Immature natural killer cell (primary cell): ENCODE measurements around the gene DIP2B. TPM values are rescaled to one million over a fixed set of nuclear protein-coding genes. Genes with fewer than 3 reads are reported as not detected.
"Not testable (repeated sequence)": the region's sequence is repeated elsewhere in the genome, so short reads cannot be mapped to it uniquely, and the experiment has no call there.

Source experiments
- DNase-seq, 3 donors: peaks; one replicate each; pipeline ENCODE4 v3.0.0; 2022; ENCODE audit warnings: mixed read lengths in 1 of 3
- H3K27ac Mint-ChIP-seq, 6 donors: one replicate each; pipeline ENCODE4 v1.8.0; 2020; ENCODE audit warnings: mixed read lengths in 6 of 6, mild to moderate bottlenecking in 5 of 6, inconsistent platforms in 4 of 6, moderate library complexity in 3 of 6
- H3K27me3 Mint-ChIP-seq, 3 donors: one replicate each; pipeline ENCODE4 v1.8.0; 2020 to 2021; ENCODE audit warnings: low read depth in 3 of 3, mild to moderate bottlenecking in 3 of 3, mixed read lengths in 3 of 3, moderate library complexity in 3 of 3, inconsistent platforms in 1 of 3
- H3K36me3 Mint-ChIP-seq, 3 donors: one replicate each; pipeline ENCODE4 v1.8.0; 2020; ENCODE audit warnings: mixed read lengths in 3 of 3, inconsistent platforms in 2 of 3, mild to moderate bottlenecking in 2 of 3
- H3K4me1 Mint-ChIP-seq, 2 donors: one replicate each; pipeline ENCODE4 v1.8.0; 2020; ENCODE audit warnings: inconsistent platforms in 2 of 2, mild to moderate bottlenecking in 2 of 2, mixed read lengths in 2 of 2, moderate library complexity in 1 of 2
- H3K4me3 Mint-ChIP-seq, 5 donors: one replicate each; pipeline ENCODE4 v1.8.0; 2020; ENCODE audit warnings: mild to moderate bottlenecking in 5 of 5, mixed read lengths in 5 of 5, inconsistent platforms in 3 of 5, moderate library complexity in 3 of 5
- H3K9me3 Mint-ChIP-seq, 6 donors: one replicate each; pipeline ENCODE4 v1.8.0; 2020; ENCODE audit warnings: mild to moderate bottlenecking in 6 of 6, mixed read lengths in 6 of 6, inconsistent platforms in 4 of 6, moderate library complexity in 3 of 6
- polyA plus RNA-seq, 3 donors: library from polyadenylated mRNA; unstranded; fragments of 300-500 nt; fragmentation: Illumina TruSeq; gene quantifications; one replicate each; pipeline ENCODE4 v1.2.3, GENCODE V29; 2021

Gene DIP2B, protein sequence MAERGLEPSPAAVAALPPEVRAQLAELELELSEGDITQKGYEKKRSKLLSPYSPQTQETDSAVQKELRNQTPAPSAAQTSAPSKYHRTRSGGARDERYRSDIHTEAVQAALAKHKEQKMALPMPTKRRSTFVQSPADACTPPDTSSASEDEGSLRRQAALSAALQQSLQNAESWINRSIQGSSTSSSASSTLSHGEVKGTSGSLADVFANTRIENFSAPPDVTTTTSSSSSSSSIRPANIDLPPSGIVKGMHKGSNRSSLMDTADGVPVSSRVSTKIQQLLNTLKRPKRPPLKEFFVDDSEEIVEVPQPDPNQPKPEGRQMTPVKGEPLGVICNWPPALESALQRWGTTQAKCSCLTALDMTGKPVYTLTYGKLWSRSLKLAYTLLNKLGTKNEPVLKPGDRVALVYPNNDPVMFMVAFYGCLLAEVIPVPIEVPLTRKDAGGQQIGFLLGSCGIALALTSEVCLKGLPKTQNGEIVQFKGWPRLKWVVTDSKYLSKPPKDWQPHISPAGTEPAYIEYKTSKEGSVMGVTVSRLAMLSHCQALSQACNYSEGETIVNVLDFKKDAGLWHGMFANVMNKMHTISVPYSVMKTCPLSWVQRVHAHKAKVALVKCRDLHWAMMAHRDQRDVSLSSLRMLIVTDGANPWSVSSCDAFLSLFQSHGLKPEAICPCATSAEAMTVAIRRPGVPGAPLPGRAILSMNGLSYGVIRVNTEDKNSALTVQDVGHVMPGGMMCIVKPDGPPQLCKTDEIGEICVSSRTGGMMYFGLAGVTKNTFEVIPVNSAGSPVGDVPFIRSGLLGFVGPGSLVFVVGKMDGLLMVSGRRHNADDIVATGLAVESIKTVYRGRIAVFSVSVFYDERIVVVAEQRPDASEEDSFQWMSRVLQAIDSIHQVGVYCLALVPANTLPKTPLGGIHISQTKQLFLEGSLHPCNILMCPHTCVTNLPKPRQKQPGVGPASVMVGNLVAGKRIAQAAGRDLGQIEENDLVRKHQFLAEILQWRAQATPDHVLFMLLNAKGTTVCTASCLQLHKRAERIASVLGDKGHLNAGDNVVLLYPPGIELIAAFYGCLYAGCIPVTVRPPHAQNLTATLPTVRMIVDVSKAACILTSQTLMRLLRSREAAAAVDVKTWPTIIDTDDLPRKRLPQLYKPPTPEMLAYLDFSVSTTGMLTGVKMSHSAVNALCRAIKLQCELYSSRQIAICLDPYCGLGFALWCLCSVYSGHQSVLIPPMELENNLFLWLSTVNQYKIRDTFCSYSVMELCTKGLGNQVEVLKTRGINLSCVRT (N-terminal part only)
- 1 to 10 TPM; 2.0 to 7.2 (median 3.4) TPM for polyA plus RNA-seq

DNA sequence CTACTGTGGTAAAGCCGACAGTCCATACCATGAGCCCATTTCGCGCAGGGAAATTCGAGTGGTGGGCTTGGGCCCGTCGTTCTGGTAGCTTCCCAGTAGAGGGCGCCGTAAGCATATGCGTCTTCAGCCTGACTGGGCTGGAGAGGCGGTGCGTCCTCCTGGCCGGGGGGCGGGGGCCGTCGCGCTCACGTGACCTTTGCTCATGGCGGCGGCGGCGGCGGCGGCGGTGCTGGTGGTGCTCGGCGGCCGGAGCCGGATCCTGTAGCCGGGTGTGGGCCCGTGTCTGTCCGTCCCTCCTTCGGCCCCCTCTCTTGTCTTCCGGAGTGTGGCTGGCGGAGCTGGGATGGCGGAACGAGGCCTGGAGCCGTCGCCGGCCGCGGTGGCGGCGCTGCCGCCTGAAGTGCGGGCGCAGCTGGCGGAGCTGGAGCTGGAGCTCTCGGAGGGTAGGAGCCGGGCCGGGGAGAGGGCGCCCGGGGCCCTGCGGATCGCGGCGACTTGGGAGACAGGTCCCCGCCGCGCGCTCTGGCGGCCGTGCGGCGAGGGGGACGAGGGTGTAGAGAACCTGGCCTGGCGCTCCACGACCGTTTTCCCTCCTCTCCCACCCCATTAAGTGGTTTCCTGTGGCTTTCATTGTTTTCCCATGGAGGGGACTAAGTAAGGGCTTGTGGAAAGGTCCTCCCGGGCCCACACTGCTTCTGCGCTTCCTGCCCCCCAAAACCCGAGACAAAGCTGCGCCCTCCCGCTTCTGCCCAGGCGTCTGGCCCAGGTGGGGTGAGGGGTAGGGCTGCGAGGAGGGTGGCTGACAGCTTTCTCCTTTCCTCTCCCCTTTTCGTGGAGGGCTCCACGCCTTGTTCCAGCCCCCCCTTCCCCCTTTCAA is at the start of gene DIP2B:
DIP2B (plus strand) TSS at position 188 of the 877 bp plus-strand sequence; CDS start at position 344, 156 bp downstream.
- peak within 1 kb of the TSS; percentile 83 to 94 (median 92) for H3K27ac Mint-ChIP-seq
- H3K27me3 Mint-ChIP-seq, result peaks cover 0 to 2% (median 2%) of the 10 kb centered on the region in 3 donors
- peak; percentile 93 to 96 (median 94) for DNase-seq
- peak within 1 kb of the TSS; percentile 91 to 96 (median 94) for H3K4me3 Mint-ChIP-seq
- no peaks in the 10 kb centered on the region for H3K36me3 Mint-ChIP-seq
- H3K9me3 Mint-ChIP-seq, result no peaks in the 10 kb centered on the region
- H3K4me1 Mint-ChIP-seq, result peaks cover 44 to 52% of the 10 kb centered on the region in 2 donors

DNA sequence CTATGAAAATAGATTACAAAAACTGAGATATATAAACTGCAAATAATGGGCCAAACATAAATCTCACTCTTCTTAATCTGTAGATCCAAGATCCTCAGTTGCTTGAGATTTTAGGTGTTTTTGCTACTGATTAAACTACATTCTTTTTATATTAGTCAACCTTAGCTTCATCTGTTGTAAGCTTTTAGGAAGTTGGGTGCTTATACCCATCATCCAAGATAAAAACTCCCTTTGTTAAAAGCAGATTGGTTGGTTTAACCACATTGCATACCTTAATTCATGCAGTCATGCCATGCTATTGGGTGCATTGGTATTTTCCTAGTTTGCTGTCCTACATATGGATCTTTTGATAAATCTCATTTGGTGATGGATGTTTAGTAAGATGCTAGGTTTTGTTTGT is 46.2 kb upstream of the DIP2B start:
- Mint-ChIP-seq H3K4me1 (no peaks in the 10 kb centered on the region), H3K4me3 (no peak overlapping the region), H3K27me3 (no peaks in the 10 kb centered on the region), H3K9me3 (no peaks in the 10 kb centered on the region), H3K36me3 (peaks cover 3 to 23% (median 10%) of the 10 kb centered on the region in 3 donors), H3K27ac (no peak overlapping the region)
- DNase-seq, result no peak

DNA sequence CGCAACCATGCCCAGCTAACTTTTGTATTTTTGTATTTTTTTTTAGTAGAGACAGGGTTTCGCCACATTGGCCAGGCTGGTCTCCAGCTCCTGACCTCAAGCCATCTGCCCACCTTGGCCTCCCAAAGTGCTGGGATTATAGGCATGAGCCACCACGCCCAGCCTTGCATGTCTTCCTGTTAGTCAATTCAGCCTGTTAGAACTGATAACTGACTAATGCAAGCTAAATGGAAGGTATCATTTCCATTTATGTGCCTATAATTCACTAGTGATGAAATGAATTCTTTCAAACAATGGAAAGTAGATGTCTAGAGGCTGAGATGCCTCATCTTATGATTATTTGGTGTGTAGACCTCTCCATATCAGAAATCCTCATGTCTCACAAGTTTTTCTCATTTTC is 37.3 kb upstream of the DIP2B start:
- no peak for DNase-seq
- Mint-ChIP-seq H3K27me3 (no peaks in the 10 kb centered on the region), H3K9me3 (no peaks in the 10 kb centered on the region), H3K36me3 (peaks cover 19 to 42% (median 35%) of the 10 kb centered on the region in 3 donors), H3K4me1 (no peaks in the 10 kb centered on the region), H3K27ac (peak overlapping the region in 1 of 6 donors; percentile 17), H3K4me3 (no peak overlapping the region)

DNA sequence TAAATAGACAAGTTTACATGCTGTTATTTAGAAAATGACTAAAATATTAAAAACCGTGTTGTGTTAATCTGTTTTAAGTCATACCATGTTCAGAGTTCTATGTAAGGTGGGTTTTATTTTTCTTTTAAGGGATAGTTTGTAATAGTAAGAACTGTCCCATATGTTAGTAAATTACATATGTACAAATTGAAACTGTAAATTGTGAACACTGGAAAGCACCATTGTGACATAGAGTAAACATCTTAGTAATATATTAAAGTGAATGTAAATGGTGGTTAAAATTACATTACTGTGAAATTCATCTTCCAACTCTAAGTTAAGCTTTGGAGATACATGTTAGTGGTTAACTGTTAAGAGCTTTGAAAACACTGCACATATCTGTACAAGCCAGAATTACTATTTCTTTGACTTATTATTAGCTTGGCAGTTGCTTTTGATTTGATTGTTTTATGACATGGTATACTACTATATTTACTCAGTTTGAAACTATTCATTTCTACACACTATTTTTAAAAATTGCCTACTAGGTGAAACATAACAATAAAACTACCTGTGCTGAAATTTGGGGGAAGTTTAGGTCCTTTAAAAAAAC is 27.4 kb upstream of the DIP2B start:
- H3K4me1 Mint-ChIP-seq, result no peaks in the 10 kb centered on the region
- peak overlapping the region in 1 of 6 donors; percentile 2 for H3K27ac Mint-ChIP-seq
- no peak for DNase-seq
- no peaks in the 10 kb centered on the region for H3K9me3 Mint-ChIP-seq
- H3K4me3 Mint-ChIP-seq, result no peak overlapping the region
- peaks cover 19 to 41% (median 29%) of the 10 kb centered on the region in 3 donors for H3K36me3 Mint-ChIP-seq
- no peaks in the 10 kb centered on the region for H3K27me3 Mint-ChIP-seq

DNA sequence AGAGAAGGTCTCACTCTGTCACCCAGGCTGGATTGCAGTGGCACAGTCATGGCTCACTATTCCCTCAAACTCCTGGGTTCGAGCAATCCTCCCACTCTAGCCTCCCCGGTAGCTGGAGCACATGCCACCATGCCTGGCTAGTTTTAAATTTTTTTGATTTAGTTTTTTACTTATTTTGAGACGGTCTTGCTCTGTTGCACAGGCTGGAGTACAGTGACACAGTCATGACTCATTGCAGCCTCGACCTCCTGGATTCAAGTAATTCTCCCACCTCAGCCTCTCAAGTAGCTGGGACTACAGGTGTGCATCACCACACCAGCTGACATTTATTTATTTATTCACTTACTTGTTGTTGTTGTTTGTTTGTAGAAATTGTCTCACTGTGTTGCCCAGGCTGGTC is 22.2 kb upstream of the DIP2B start:
- peaks cover 0 to 1% (median 0%) of the 10 kb centered on the region in 3 donors for H3K27me3 Mint-ChIP-seq
- H3K9me3 Mint-ChIP-seq, result no peaks in the 10 kb centered on the region
- no peaks in the 10 kb centered on the region for H3K4me1 Mint-ChIP-seq
- H3K36me3 Mint-ChIP-seq, result peaks cover 0 to 7% (median 4%) of the 10 kb centered on the region in 3 donors
- no peak overlapping the region for H3K4me3 Mint-ChIP-seq
- DNase-seq, result no peak
- H3K27ac Mint-ChIP-seq, result no peak overlapping the region

DNA sequence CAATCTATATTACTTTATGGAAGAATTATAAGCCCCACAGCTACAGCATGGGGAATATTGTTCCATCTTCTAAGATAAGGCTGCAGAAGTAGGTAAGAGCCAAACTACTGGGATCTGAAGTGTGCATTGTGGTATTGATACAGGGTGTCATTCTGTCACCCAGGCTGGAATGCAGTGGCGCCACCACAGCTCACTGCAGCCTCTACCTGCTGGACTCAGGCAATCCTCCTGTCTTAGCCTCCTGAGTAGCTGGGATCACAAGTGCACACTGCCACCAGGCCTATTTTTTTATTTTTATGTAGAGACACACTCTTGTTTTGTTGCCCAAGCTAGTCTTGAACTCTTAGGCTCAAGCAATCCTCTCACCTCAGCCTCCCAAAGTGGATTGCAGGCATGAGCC is 21.3 kb upstream of the DIP2B start:
- no peak for DNase-seq
- H3K36me3 Mint-ChIP-seq, result peaks cover 0 to 4% (median 4%) of the 10 kb centered on the region in 3 donors
- no peaks in the 10 kb centered on the region for H3K4me1 Mint-ChIP-seq
- no peak overlapping the region for H3K4me3 Mint-ChIP-seq
- H3K27ac Mint-ChIP-seq, result no peak overlapping the region
- H3K9me3 Mint-ChIP-seq, result no peaks in the 10 kb centered on the region
- H3K27me3 Mint-ChIP-seq, result peaks cover 0 to 3% (median 2%) of the 10 kb centered on the region in 3 donors

DNA sequence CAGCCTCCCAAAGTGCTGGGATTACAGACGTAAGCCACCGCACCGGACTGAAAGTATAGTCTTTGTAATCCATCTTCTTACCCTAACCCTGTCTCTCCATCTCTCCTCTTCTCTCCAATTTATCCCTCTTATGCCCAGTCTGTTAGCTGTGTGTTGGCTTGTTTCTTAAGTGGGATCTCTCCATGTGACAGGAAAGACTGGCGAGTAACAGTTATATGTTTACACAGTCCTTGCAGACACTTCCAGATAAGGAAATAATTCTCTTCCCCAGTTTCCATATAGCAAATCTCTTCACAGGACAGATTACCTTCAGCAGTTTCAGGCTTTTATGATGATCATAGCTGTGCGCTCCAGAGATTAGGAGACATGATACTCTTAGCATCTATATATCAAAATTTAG is 16.0 kb upstream of the DIP2B start:
- Mint-ChIP-seq H3K27ac (no peak overlapping the region), H3K4me3 (no peak overlapping the region), H3K9me3 (peaks cover 10 to 28% (median 23%) of the 10 kb centered on the region in 6 donors), H3K4me1 (no peaks in the 10 kb centered on the region), H3K27me3 (peaks cover 0 to 5% (median 3%) of the 10 kb centered on the region in 3 donors), H3K36me3 (peaks cover 0 to 9% (median 8%) of the 10 kb centered on the region in 3 donors)
- no peak for DNase-seq

DNA sequence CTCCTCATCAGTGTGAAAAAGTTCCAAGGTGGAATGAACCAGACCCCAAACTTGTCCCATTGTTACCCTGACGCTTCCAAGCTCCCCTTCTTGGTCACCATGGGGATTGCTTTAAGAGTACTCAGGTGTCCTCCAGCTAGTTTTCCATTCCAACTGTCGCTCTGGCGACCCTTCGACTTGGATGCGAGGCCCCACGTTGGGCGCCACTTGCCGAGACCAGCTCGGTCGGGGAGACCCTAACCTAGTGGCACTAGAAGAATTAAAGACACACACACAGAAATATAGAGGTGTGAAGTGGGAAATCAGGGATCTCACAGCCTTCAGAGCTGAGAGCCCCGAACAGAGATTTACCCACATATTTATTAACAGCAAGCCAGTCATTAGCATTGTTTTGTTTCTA is 6.7 kb upstream of the DIP2B start:
- H3K4me3 Mint-ChIP-seq, DNase-seq, H3K27me3 Mint-ChIP-seq, H3K4me1 Mint-ChIP-seq, H3K27ac Mint-ChIP-seq: not testable (repeated sequence)
- H3K9me3 Mint-ChIP-seq, result peaks cover 42 to 64% (median 51%) of the 10 kb centered on the region in 6 donors
- H3K36me3 Mint-ChIP-seq, result peaks cover 5 to 25% (median 23%) of the 10 kb centered on the region in 3 donors

DNA sequence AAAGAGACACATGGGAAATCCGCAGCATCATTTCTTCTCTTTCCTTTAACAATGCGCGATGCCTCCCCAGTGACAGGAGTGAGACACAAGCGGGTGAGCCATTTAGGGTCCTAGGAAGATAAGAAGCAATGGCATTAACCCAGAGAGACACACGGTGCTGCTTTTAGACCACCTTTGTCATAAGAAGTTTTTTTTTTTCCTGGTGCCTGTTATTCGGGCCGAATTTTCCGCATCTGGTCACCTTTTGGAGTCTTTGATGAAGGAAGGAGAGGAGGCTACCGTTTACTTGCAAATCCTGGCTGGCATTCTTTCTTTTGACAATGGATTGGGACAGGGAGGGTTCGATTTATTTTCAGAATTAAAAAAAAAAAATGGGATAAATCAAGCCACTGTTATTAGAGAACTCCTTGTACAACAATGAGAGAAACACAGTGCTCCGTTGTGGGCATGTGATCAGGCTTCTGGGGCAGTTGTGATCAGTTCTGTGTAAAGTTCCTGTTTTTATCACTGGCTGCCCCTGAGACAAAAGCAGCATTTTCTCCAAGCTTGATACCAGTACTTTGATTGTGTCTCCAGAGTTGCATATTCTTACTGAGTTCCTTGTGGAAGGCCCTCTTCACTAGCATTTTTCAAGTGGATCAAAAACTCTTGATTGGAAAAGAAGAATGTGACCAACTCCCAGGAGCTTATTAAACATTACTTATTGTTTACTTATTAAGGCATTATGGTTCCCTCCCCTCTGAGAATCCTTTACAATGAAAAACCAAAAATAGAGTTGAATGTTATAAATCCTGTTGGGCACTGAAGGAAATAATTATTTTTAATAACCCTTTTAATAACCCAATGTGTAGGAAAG is 1.1 kb downstream of the DIP2B start:
- Mint-ChIP-seq H3K4me3 (peak overlapping the region; percentile 91 to 96 (median 94)), H3K27ac (peak overlapping the region; percentile 80 to 94 (median 92)), H3K36me3 (no peaks in the 10 kb centered on the region), H3K27me3 (peaks cover 0 to 2% (median 1%) of the 10 kb centered on the region in 3 donors), H3K9me3 (no peaks in the 10 kb centered on the region), H3K4me1 (peaks cover 44 to 52% of the 10 kb centered on the region in 2 donors)
- no peak for DNase-seq

DNA sequence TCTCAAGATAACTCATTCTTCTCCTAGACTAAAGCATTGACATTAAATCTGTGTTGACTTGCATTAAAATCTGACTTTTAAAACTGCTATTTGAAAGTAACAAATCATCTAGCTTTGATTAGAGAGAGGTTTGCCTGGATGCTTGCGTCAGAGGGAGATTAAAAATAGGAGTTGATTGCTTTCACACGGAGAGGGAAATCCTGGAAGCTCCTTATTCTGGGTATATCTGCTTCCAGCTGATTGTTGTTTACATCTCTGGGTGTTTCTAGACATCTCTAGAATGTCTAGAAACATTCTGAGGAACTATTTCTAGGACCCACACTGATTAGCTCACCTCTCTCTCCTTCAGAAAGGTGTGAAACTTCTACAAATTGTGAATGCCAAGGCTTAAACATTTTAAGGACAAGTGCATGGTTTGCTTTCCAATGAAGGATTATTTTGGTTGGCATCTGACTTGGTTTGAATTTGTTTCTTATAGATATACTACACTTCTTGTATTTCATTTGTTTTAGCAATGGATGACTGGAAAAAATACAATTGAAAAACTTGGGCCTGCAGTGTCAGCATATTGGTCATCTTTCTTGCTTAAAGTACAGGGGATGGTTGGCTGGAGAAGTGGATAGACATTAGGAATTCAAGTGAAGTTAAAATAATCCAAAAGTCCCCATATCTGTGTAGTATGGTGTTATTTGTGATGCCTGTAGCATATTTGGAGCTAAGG is 2.1 kb downstream of the DIP2B start:
- DNase-seq, result no peak
- peak overlapping the region; percentile 91 to 96 (median 94) for H3K4me3 Mint-ChIP-seq
- H3K27me3 Mint-ChIP-seq, result peaks cover 0 to 2% (median 0%) of the 10 kb centered on the region in 3 donors
- H3K4me1 Mint-ChIP-seq, result peaks cover 44 to 52% of the 10 kb centered on the region in 2 donors
- H3K27ac Mint-ChIP-seq, result peak overlapping the region in 3 of 6 donors; percentile 0 to 89 (median 1)
- no peaks in the 10 kb centered on the region for H3K36me3 Mint-ChIP-seq
- H3K9me3 Mint-ChIP-seq, result no peaks in the 10 kb centered on the region

DNA sequence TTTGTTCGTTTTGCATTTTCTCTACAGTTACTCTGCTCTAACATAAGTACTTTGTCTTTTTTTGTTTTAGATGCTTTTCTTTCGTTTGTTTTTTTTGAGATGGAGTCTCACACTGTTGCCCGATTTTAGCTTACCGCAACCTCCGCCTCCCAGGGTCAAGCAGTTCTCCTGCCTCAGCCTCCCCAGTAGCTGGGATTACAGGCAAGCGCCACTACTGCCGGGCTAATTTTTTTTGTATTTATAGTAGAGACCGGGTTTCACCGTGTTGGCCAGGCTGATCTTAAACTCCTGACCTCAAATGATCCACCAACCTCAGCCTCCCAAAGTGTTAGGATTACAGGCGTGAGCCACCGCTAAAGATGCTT is 2.7 kb downstream of the DIP2B start:
- Mint-ChIP-seq H3K9me3 (no peaks in the 10 kb centered on the region), H3K27ac (no peak overlapping the region), H3K4me1 (peaks cover 44 to 52% of the 10 kb centered on the region in 2 donors), H3K27me3 (peaks cover 0 to 2% (median 0%) of the 10 kb centered on the region in 3 donors), H3K36me3 (no peaks in the 10 kb centered on the region), H3K4me3 (peak overlapping the region in 4 of 5 donors; percentile 3 to 51 (median 42))
- DNase-seq, result no peak
